Left forelimb (tissue), 1 donor: Measurements from ENCODE around the gene ZNF521.
"Not testable (repeated sequence)": the region's sequence is repeated elsewhere in the genome, so short reads cannot be mapped to it uniquely, and the experiment has no call there.

Experiments used
- DNase-seq: peaks from one replicate; pipeline ENCODE4 v3.0.0-alpha.2; 2018; ENCODE audit warnings: low spot score

The ZNF521 gene

DNA sequence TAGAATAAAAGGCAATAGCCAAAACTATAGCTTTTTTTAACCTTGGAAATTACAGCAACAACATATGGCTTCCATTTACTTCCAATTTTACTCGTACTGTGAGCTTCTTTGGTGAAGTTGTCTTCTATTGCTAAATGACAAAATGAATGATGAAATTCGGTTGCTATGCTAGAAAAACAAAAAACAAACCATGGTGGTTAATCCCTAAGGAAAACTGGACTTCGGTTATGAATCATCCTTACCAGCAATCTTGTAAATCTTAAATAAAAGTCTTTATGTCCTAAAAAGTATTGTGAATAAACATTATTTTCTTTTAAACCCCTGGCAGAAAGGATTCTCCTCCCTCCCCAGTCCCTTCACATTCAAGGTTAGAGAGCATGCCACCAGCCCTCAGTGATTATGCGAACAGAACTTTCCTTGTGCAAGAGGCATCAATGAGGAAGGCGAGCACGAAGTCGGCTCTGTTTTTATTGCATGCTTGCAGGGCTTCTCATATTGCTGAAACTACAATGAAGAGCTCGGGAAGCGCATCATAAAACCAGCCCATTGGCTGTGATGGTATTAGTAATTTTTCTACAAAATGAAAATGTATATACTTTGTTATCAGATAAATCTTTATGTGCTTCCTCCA is 62.9 kb downstream of the ZNF521 start:
- no peak for DNase-seq

DNA sequence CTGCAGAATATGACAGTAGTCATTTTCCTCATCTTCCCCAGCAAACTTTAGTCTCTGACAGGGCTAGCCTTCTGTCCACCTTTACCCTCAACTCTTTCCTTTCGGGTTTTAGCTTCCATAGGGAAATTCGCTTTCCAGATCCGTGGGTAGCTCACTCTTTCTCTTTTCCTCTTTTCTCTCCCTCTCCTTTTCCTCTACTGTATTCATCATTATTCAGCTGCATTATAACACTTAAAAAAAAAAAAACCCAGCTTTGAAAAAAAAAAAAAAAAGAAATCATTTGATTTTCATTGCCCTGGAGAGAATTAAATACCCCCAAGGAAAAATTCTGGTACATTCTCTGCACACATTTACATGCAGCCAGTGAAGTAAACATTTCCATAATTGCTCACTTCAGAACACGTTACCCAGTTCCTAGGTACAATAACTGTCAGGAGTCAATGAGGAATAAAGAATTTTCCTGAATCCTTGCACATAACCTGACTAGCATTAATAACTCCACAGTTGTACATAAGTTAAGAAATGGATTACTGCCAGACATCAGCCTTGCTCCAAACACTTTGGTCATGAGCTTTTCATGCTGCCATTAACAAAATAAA is 63.5 kb downstream of the ZNF521 start:
- no peak for DNase-seq

DNA sequence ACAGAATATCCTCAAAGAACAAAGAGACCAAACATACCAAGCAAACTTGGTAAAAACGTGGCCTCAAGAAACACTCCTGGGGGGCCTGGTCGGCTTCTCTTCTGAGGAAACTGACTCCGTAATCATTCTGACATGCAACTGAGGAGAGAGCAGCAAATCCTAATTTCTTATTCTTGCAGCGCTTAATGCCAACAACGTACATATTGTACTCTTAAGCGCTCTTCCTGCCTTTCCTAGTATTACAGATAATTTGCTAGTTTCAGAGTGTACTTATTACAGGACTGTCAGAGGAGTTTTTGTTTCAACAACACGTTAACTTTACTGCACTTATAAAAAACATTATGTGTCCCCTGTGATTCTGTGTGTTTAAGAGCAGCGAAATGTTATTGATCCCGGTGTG is 64.9 kb downstream of the ZNF521 start:
- DNase-seq, result no peak

DNA sequence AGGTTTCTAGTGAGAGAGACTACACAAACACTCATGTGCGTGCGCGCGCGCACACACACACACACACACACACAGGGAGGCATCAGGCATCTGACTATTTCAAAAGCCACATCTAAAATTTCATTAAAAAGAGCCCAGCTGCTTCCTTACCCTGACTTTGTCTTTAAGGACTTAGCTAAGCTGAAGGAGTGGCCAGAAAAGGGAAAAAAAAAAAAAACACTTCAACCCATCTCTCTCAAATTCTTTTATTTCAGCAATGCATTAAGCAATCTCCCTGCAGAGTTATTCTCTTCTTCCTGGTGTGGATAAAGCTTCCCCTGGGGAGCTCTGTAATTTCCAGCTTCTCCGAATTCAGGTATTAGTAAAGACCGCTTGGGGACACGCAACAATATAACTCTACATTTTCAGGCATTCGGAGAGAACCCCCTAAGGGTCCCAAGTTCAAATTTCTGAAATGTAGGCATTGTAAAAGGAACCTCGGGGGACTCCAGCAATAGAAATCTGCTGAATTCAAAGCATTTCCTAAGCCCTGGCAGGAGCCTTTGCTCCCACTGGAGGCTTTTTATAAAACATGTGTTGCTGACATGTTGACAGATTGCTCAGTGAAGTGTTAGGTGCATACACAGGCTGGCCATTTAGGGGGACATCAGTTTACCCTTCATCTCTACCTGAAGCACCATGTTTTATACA is 67.0 kb downstream of the ZNF521 start:
- DNase-seq, result no peak

DNA sequence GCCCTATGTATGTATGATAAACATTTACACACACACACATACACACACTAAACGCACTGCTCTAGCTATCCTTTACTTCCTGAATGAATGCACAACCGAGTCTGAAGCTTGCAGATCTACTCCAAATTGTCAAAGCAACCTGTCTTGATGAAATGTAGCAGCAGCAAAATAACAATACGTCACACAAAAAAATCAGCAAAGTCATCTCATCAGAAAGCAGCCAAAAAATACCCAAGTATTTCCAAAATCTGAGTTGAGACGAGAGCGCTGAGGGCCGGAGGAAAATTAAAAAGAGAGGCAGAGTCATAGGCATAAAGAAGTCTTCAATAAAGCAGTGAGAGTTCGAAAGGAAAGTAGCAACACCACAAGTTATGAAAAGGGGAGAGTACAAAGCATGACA is 67.7 kb downstream of the ZNF521 start:
- no peak for DNase-seq

DNA sequence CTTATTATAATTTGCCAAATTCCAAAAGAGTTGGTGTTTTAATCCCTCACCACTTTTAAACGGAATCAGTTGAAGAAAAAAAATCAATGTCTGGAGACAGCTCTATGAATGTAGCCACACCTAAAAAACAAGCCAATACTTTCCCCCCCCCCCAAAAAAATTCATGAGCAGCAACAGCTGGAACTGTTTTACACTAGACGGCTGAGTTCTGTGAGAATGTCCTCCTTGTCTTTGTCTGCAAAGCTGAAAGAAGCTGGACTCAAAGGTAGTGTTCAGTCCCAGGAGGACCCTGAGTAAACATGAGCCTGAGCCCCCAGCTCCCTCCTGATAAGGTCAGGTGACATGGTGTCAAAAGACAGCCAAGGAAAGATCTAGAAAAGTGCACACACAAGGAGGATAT is 68.2 kb downstream of the ZNF521 start:
- no peak for DNase-seq

DNA sequence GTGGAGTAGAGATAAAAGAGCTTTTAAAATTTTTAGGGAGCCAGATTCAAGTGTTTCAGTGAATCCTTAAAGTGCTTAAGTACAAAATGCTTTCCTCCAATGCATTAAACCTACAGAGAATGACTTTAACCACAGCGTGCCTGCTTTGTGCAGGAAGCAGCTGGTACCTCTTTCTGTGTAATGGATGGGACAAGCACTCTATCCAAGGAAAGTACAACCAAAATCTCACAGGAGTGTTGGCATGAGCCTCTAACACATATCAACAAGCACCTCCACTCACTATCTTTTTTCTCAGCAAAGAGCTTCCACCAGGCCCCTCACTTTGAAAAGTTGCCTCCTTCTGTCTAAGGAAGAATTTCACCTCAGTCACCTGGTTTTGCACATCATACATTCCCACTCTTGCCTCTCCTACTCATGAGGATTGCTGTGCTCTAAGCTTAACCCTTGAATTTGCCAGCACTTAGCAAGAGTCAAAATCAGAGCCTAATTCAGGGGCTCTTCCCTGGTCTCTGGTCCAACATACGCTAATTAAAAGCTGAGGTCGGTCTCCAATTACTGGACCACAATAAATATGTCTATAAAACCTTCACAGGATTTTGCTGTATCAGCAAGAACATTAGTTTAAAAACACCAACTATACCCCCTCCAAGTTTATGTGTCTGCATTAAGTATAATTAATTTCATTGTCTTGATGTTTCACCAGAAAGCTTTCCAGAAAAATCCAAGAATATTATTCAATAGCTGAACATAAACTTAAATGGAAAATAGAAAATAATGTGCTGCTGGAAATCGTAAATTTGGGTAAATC is 68.9 kb downstream of the ZNF521 start:
- no peak for DNase-seq

DNA sequence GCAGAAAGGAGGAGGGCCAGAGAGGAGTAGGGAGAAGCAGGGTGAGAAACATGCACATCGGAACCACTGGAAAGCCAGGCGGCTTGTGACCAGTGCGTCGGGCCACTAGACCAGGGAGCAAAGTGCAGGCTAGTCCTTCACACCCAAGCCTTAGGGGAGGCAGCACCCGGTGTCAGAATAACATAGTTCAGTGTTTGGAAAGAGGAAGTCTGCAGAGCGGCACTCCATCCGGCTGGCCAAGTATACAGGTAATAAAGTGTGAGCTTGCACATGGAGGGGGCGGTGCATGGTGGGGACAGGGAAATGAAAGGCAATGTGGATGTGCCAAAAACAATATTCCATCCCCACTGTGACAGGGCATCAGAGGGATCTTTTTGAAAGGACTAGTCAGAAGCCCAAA is 69.7 kb downstream of the ZNF521 start:
- no peak for DNase-seq

DNA sequence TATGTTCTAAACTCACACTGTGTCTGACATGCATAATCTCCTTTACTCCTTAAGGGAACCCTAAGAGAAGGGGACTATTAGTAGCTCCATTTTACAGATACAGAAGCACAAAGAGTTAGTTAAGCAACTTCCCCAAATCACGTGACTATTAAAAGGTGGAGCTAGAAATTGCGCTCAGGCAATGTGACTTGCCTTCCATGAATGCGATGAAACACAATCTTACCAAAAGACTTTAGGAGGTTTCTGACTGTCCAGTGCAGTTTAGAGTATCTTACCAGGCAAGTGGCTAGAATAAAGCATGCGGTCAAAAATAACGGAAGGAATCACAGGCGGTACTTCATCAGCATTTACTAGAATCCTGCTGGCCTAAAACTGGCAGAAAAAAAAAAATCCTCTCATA is 70.4 kb downstream of the ZNF521 start:
- no peak for DNase-seq

DNA sequence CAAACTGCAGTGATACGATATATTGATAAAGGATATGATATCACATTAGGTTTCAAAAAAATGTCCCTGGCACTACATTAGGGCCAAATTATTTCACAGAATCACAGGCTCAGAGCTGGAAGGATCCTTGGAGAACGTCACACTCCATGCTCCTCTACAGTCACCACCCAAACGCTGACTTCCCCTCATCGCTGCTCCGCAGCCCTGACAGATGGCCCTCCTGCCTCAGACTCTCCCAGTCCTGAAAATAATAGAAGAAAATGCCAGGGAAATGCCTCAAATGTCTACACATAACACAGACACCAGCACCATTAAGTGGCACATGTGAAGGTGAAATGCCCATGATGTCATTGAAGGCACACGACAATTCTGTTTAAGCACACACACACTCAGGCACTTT is 72.0 kb downstream of the ZNF521 start:
- DNase-seq, result no peak

DNA sequence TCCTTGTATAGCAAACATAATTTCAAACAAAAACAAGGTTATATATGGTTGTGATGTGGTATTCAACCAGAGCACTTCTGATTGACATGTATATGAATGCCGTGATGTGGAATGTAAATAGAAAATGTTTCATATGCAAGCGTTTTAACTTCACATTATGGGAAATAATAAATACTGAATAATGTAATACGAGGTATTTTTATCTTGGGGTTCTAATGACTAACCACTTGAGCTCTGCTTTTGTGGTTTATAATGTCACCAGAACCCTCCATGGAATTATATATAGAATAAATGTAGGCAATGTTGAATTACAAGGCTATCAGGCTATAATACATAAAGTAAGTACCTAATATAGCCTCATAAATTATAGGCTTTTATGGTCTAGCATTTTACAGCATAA is 72.4 kb downstream of the ZNF521 start:
- DNase-seq, result no peak

DNA sequence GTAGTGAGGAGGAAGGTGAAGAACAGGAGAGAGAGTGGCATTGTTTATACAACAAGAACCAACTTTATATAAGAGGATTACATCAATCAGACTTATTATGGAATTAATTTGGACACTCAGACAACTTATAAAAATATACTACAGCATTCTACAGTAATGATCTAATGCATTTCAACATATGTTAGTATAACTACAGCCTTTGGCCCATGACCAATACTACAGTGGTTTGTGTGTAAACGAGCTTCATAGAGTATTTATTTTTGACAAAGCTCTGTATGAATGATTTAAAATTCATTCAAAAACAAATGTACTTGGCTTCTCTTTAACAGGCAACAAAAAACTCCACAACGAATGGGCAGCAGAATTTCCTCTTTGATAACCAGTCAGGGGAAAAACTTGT is 72.8 kb downstream of the ZNF521 start:
- DNase-seq, result no peak

DNA sequence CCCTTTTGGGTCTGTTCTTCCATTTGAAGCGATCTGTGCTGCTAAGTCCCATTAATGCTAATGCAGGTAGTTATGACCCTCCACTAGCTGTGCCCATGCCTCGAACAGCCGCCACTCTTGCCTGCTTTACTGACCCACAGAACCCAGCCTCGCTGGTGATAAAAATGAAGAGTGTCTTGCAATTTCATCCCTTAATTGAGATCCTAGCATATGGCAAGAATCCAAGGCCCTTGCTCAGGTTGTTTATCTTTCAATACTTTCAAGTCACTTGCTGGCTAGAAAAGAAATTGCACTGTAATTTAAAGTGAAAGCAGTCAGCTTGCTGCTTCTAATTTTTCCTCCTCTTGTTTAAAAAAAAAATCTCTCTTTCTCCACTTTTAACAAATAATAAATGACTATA is 73.6 kb downstream of the ZNF521 start:
- DNase-seq, result no peak

DNA sequence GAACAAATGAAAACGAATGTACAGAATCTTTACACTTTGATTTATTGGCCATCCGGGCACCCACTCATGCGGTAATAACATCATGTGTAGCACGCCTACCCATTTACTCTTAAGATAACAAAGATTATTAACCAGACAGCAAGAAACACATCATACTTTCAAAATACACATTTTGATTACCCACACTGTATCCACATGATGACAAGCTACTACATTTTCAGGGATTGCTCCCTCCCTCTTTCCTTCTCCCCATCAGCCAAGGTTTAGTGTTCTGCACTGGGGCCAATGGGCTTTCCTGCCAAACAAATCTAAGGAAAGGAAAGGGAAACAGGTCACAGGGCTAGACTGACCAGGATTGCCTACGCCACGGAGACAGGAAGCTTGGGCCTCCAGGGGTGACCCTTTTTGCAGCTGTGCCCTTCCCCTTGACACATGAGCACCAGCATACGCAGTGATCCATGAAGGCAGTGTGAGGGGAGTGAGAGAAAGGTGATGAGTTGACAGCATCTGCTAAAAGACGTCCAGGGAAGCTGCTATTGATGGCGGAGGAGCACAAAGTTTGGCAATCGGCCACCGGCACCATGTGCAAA is 76.5 kb downstream of the ZNF521 start:
- DNase-seq, result no peak

DNA sequence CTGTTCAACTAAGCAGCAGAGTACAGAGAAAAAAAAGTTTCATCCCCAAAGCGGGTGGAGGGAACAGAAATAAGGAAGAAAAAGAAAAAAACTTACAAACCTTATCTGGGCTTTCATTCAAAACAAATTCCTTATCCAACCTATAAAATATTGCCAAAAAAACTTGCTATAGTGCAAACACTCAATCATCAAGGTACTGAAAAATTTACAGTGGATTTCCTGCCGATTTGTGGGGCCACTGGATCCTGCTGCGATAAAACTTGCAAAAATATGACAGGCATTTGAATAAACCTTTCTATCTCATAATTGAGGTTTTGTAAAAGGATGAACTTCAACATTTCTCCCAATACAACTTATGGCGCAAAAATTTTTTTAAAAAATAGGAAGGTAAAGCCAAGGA is 77.0 kb downstream of the ZNF521 start:
- no peak for DNase-seq

DNA sequence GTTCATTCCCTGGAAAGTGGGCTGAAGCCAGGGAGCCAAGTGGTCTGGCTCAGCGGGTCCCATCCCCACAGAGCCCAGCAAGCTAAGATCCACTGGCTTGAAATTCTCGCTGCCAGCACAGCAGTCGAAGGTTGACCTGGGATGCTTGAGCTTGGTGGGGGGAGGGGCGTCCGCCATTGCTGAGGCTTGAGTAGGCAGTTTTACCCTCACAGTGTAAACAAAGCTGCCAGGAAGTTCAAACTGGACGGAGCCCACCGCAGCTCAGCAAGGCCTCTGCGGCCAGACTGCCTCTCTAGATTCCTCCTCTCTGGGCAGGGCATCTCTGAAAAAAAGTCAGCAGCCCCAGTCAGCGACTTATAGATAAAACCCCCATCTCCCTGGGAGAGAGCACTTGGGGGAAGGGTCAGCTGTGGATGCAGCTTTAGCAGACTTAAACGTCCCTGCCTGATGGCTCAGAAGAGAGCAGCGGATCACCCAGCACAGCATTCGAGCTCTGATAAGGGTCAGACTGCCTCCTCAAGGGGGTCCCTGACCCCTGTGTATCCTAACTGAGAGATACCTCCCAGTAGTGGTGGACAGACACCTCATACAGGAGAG is 84.9 kb downstream of the ZNF521 start:
- DNase-seq, result not testable (repeated sequence)

DNA sequence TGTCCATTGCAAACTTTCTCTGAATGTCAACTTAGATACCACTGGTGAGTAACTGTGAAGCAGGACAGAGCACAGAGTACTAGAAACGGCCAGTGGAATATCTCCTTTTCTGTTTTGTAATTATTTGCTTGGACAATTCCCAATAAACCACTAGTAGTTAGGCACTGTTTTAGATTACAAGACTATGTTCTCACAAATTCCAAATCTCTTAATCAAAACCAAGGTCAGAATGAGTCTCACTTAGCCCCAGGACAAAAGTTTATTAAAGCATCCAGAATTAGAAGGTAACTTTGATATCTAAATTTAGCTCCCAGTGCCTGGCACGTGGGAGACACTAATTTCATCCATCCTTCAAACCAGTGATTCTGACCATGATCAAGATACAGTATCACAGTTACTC is 89.0 kb downstream of the ZNF521 start:
- no peak for DNase-seq

DNA sequence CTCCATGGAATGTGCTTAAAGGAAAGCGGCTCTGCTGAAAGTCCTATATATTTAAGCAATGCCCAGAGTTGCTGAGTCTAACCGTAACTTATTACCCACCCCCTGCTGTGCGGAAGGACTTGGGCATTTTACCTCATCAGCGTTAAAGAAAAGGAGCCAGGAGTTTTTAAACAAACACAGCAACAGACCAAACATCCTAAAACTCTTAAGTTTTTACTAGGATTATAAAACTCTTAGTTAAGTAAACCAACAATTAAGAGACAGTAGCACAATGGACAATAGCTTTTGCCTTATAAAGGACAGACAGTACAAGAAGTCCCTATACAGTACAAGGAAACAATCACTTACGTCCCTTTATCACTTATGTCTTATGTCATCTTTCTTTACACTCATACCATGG is 90.2 kb downstream of the ZNF521 start:
- no peak for DNase-seq

DNA sequence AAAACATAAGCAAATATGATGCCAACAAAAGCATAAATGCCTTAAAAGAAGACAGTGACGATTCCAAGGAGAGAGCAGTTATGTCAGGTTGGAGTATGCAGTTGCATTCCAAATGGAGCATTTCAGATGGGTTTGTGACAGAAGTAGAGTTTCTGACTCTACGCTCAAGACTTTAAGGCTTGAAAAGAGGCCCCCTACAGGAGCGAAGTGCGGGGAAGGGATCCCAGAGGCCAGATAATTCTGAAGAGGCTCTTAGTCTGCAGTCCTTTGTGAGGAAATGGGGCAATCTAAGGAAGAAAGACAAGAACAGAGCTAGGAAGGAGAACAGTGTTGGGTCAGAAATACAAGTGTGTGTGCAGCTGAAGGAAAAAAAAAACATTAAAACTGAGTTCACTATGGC is 95.5 kb downstream of the ZNF521 start:
- no peak for DNase-seq

DNA sequence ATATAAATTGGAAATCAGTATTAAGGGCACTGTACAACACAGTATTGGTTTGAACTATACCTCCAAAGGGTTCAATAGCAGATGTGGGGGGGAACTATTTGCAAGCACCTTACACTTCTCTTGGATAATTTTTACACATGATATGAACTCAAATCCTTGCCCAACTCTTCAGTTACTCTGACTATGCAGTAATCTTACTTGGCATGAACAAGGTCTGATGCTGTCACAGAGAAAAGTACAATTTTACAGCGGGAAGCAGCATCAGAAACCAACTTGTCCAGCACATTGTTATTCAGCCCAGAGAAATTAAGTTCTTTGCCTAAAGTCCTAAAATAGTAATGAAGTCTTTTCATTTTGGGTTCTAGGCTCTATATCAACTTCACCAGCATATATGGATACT is 98.2 kb downstream of the ZNF521 start:
- DNase-seq, result no peak

DNA sequence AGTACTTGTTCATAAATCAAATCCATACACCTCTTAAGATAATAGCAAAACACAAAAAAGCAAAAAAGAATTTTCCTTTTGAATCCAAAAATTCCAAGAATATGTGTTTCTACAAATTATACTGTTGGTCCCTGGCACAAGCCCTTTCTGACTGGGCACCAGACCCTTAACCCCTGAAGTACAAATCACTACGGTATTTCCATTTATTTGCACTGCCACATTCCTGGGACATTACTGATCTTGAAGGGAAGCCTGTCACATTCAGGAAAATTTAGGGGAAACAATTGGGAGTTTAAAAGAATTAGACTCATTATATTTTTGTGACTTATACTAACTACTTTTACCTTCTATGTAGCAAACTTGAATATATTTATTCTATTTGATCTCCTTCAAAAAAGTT is 98.8 kb downstream of the ZNF521 start:
- DNase-seq, result no peak

DNA sequence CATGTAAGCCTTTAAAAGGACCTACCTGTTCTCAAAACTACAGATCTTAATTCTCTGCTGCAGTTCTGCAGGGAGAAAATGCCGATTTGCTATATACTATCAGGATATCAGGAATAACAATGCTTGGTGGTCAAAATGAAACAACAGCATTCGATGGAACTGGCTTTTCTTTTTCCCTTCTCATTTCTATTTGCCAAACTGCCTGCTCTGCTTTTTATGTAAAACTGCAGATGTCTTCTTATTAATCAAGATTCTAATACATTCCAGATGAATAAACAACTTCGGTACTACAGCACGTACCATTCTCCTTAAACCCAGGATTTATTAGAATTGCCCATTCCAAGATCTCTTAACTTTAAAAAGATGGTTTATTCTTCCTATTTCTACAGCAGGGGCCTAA is 100.9 kb downstream of the ZNF521 start:
- DNase-seq, result no peak
